Gastrocnemius medialis (tissue), 4 donors: ENCODE data around the gene SLC12A9.

Experiments used
- CTCF ChIP-seq, 5 experiments: fragments of 450-650 bp in 3 of 5; fragments of 200-600 bp in 2 of 5; sonication (generic) in 2 of 5; IDR thresholded peaks in 4 of 5; conservative IDR thresholded peaks in 1 of 5; 1 replicate in 4 of 5; 2 replicates in 1 of 5; pipeline ENCODE4 v1.5.1; 2016 to 2019; ENCODE audit warnings: antibody characterized with exemption in 5 of 5, mild to moderate bottlenecking in 3 of 5, moderate library complexity in 3 of 5
- POLR2A ChIP-seq, 2 donors: fragments of 450-650 bp; IDR thresholded peaks; one replicate each; pipeline ENCODE4 v1.6.1; 2017; ENCODE audit warnings: antibody characterized with exemption in 2 of 2, mild to moderate bottlenecking in 2 of 2, moderate library complexity in 2 of 2

- TF ChIP-seq CTCF (IDR thresholded peaks at IDR 0.05 in 4 of 5, conservative IDR thresholded peaks at IDR 0.05 in 1 of 5) (no peak), POLR2A (IDR thresholded peaks at IDR 0.05) (no peak)
These were observed 15.4 kb downstream of the SLC12A9 start for GRCh38 chr7:100867776-100868485.
